GM21619 (cell line): ENCODE measurements around the gene TBC1D5.

Source experiments
- ATAC-seq: cut with Tn5 transposase; IDR thresholded peaks from one replicate; pipeline ENCODE4 v1.9.1; 2021; ENCODE audit not compliant: unreplicated experiment

Gene TBC1D5

DNA sequence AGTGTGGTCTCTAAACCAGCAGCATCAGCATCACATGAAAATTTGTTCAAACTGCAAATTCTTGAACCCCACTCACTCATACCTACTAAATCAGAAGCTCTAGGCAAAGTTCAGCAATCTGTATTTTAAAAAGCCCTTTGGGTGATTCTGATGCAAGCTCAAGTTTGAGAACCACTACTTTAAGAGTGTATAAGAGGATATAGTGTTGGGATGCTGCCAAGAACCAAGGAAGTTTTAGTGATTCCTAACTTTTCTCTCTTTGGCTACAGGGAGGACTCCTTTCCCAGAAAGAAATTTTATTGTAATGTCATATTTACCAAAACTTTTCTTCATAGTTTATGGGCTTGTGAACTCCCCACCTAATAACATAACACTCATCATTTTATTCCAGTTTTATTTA, 422.2 kb downstream of the TBC1D5 start:
- ATAC-seq = no peak

GRCh38 chr3:17315897-17316296, 426.5 kb downstream of the TBC1D5 start:
- ATAC-seq = no peak

GRCh38 chr3:17314171-17314570, 428.3 kb downstream of the TBC1D5 start:
- no peak for ATAC-seq

DNA sequence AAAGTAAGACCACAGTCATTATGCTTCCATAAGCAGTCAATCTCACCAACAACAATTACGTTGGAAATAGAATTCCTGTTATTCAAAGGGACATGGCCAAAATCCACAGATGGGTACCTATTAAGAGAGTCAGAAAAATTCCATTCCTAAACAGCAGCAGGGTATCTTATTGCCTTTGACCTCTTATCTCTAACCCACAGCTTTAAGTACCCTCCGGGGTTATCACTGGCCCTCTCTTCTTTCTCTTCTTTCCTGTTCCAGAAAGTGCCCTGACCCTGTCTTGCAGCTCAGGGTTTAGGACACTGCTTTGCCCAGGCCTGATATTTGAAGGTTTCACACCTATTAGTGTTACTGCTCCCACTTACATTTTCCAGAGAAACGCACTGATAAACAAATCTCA, 428.7 kb downstream of the TBC1D5 start:
- ATAC-seq = no peak

GRCh38 chr3:17310983-17311382, 431.4 kb downstream of the TBC1D5 start:
- ATAC-seq = no peak

DNA sequence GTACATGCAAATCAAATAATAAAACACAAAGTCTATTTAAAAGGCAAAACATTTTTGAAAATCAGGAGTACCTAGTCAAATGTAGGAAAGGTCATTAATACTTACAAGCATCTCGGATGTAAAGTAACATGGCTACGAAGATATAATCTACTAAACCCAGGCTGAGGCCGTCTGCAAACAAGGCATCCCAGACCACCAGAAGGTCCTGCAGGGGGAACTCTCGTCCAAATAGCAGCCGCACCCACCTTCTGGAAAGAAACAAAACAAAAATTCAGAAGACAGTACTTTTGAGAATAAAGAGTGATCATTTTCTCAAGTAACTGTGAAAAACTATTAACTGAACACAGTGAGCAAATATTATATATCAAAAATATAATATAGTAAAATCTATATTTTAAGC, 434.5 kb downstream of the TBC1D5 start:
- no peak for ATAC-seq

DNA sequence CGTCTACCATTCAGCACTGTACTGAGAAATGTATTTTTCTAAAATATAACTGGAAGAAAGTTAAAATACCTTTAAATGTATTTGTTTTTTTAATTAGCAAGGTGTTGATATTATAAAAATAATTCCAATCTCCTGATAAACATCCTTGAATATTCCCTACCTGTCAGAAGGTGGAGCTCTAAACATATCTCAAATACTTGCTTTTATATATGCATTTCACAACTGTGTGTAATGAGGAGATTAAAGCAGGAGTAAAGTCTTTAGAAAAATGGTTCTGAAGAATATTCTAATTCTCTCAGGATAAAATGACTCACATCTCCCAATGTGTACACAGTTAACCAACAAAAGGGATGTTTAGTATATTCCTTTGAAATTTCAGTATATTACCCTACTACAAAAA, 434.9 kb downstream of the TBC1D5 start:
- no peak for ATAC-seq

- no peak for ATAC-seq
Measured at GRCh38 chr3:17304969-17305368, 437.5 kb downstream of the TBC1D5 start.

DNA sequence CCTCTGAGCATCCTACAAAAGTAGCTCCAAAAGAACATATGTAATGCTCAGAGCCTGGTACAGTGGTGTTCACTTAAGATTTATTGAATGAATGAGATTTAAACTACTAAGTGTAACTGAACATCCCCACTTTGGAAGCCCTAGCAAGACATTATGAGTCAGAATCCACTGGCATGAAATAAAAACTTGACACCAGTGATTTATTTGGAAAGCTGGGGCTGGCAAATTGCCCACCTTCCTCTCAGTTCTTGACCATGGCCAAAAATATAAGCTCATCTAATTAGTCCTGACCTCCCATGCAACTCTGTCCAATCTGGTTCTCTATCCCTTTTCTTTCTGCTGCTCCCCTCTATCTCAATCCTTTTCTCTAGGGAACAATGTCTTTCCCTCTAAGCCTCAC, 439.7 kb downstream of the TBC1D5 start:
- ATAC-seq = no peak

- ATAC-seq = no peak
Measured at GRCh38 chr3:17302170-17302569, 440.3 kb downstream of the TBC1D5 start.

DNA sequence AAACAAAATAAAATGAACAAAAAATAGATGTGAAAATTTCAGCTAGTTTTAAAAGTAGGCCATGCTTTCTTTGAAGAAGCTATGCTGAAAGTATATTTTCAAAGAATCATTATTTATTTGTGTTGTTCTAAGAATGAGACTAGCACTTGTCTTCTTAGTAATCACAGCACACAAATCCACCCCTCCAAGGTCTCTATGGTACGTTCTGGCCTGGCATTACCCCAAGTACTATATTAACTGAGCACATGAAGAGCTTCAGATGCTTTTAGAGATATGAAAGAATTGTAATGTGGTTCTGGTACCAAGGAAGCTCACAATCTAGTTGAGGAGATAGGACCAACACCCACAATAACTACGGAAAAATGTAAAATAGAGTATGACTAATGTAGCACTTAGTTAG, 441.2 kb downstream of the TBC1D5 start:
- no peak for ATAC-seq

DNA sequence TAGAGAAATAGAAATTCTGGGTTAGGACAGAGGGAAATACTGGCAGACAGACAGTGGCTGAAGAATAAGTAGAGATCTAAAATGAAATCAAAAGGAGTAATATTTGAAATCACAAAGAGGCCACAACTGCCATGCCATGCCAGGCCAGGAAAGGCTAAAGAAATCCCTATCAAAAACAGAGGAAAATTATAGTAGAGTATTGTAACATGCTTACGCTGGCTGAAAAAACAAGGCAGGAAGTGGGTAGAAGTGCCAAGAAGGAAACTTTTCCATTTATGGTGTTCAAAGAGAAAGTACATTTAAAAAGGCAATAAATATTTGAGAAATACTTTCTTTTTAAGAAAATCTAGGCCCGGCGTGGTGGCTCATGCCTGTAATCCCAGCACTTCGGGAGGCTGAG, 442.0 kb downstream of the TBC1D5 start:
- no peak for ATAC-seq

DNA sequence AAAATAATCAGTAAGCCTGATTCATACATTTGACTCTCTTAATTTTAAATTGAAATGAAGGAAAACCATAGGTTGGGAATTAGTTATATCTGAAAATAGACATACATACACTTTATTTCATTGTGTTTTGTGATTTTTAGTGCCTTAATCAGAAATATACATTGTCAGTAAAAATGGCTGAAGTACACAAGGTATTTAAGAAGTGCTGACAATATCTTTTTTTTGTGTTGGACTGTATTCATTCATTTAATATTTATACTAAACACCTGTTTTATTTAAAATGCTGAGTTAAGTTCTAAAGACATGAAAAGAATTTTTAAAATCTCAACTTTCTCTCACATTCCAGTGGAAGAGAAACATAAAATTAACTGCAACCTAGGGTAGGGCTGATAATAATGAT, 444.4 kb downstream of the TBC1D5 start:
- no peak for ATAC-seq

- ATAC-seq = no peak
Measured at GRCh38 chr3:17292556-17292955, 449.9 kb downstream of the TBC1D5 start.

- no peak for ATAC-seq
Measured at GRCh38 chr3:17290894-17291293, 451.5 kb downstream of the TBC1D5 start.

DNA sequence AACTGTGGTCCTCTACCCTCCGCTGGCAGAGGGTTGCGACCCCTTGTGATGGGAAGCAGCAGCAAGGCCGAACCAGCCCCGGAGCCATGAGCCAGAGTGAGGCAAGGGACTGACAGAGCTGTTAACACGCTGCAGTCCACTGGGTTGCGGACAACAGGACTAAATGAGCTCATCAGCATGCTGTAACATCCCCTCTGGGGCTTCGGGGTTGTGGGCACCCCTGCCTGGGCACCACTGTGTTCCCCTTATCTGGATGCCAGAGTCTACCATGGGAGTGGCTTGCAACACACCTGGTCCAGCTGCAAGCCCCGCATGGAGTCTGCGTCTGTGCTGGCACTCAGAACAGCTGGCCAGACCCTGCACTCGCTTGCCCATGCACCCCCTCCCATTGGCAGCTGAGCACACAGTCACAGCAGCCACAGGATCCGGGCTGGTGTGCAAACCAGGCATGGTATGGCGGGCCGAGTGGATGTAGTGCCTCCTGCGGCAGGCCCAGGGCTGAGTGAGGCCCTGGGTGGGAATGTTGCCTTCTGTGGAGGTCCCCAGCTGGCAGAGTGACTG, 453.5 kb downstream of the TBC1D5 start:
- no peak for ATAC-seq

- no peak for ATAC-seq
Measured at GRCh38 chr3:17287006-17287689, 455.3 kb downstream of the TBC1D5 start.

DNA sequence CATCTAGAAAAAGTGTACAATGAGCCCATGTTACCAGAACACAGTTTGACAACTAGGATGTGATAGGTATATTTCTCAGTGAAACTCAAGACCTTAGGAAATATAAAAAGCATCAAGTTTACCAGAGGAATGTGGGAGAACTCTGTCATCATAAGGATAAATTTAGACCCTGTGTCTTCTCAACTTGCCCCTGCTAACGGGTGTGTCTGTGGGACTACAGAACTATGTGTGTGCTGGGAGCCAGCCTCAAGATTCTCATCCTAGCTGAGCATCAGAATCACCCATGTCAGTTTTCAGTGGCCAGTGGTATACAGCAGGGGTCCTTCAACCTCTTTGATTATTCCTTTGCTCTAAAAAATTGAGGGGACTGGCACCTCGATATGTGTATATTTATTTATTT, 464.4 kb downstream of the TBC1D5 start:
- ATAC-seq = no peak

- ATAC-seq = no peak
Measured at GRCh38 chr3:17266846-17267245, 475.6 kb downstream of the TBC1D5 start.

DNA sequence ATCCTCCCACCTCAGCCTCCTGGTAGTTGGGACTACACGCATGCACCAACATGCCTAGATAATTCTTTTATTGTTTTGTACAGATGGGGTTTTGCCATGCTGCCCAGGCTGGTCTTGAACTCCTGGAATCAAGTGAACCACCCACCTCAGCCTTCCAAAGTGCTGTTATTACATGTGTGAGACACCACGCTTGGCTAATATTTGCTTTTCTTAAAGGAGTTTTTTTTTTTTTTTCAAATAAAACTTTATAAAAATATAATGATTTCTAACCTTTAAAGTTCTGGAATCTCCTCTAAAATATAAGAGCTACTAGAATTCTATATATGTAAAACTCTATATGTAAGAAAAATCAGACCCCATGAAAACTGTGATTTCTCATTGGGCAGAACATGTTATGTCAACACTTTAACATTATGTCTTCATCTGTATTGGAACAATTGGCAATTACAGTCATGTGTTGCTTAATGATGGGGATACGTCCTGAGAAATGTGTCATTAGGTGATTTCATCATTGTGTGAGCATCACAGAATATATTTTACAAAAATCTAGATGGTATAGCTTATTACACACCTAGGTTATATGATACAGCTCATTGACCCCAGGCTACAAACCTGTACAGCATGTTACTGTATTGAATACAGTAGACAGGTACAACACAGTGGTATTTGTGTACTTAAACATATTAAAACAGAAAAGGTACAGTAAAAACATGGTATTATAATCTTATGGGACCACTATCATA, 480.6 kb downstream of the TBC1D5 start:
- no peak for ATAC-seq

DNA sequence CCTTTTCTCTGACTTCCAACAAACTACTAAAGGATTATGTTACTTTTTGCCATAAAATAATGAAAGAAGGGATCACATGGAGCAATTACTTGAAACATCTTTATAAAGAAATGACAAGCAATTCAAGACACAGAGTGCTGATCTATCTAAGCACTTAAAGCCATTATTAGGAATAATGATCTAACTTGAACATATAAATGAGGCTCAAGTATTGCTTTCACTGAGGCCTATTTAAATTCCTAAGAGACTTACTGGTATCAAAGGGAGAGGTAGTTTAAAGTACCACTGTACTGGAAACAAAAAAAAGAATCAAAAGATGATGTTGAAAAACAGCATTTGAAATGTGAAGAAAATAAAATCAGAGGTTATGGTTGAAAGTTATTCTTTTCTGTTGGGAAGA, 482.2 kb downstream of the TBC1D5 start:
- ATAC-seq = no peak

- no peak for ATAC-seq
Measured at GRCh38 chr3:17259685-17260084, 482.7 kb downstream of the TBC1D5 start.
